Measurements from ENCODE around the gene UBE2Q1.
A peak's percentile ranks its signal among the peaks of the same experiment; 100 is the strongest.

DNA sequence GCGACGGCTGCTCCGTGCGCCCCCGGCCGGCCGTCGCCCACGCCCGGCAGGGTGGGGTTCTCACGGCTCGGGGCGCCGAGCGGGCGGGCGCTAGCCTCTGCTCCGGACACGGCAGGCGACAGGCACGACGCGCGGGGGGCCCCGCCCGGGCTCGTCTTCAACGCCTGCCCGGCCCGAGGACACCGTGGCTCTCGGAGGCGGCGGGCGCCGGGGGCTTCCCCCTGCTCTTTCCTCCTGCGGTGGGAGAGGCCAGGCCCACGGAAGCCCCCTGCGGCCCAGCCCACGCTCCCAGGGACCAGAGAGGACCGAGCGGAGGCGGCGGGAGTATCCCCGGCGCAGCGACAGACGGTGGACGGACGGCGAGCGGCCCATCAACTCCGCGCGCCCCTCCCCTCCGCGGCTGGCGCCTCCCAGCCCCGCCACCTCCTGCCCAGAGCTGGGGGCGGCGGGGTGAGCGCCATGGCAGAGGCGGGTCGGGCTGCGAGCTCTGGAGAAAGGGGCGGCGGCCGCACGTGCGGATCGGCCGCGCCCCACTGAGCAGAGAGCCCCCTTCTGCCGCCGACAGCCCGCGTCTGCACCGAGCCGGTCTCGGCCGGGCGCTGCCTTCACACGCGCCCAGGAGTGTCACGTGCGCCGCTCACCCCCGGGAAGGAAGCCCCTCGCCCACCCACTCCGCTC lies 56.3 kb downstream of the UBE2Q1 start, which contains the start of the genes SHE and TDRD10:
- TF ChIP-seq, protein P1, sequence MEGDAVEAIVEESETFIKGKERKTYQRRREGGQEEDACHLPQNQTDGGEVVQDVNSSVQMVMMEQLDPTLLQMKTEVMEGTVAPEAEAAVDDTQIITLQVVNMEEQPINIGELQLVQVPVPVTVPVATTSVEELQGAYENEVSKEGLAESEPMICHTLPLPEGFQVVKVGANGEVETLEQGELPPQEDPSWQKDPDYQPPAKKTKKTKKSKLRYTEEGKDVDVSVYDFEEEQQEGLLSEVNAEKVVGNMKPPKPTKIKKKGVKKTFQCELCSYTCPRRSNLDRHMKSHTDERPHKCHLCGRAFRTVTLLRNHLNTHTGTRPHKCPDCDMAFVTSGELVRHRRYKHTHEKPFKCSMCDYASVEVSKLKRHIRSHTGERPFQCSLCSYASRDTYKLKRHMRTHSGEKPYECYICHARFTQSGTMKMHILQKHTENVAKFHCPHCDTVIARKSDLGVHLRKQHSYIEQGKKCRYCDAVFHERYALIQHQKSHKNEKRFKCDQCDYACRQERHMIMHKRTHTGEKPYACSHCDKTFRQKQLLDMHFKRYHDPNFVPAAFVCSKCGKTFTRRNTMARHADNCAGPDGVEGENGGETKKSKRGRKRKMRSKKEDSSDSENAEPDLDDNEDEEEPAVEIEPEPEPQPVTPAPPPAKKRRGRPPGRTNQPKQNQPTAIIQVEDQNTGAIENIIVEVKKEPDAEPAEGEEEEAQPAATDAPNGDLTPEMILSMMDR (conservative IDR thresholded peaks at IDR 0.05 in 1 of 2, IDR thresholded peaks at IDR 0.05 in 1 of 2; ENCODE audit: low read depth in 1 of 2, low read length in 2 of 2): no peak
- TF ChIP-seq EZH2 (IDR thresholded peaks at IDR 0.05; ENCODE audit: low read length, missing control alignments): peak; percentile 82

Measured in fibroblast of lung (primary cell).